Mesenchymal stem cell (in vitro differentiated cells and primary cell): ENCODE results near the gene OXER1.

ENCODE experiments used
- DNase-seq: peaks from one replicate; pipeline ENCODE4 v3.0.0-alpha.2; 2013
- H2AFZ ChIP-seq: one replicate; pipeline ENCODE4 v1.6.1; 2013; ENCODE audit warnings: low read depth, mild to moderate bottlenecking, control low read depth, inconsistent platforms, low read length, moderate library complexity
- H2AK5ac ChIP-seq: 2 replicates; pipeline ENCODE4 v1.6.1; 2013; ENCODE audit warnings: low read length, moderate library complexity, mild to moderate bottlenecking, inconsistent platforms; ENCODE audit not compliant: severe bottlenecking
- H2BK120ac ChIP-seq: one replicate; pipeline ENCODE4 v1.6.1; 2013; ENCODE audit warnings: low read depth, mild to moderate bottlenecking, inconsistent platforms, low read length, moderate library complexity
- H2BK12ac ChIP-seq, 2 experiments: one replicate each; pipeline ENCODE4 v1.6.1; 2013; ENCODE audit warnings: inconsistent platforms in 2 of 2, low read length in 2 of 2, mild to moderate bottlenecking in 2 of 2, moderate library complexity in 2 of 2, control low read depth in 1 of 2
- H2BK15ac ChIP-seq: one replicate; pipeline ENCODE4 v1.6.1; 2013; ENCODE audit warnings: mild to moderate bottlenecking, low read depth, inconsistent platforms; ENCODE audit not compliant: poor library complexity, severe bottlenecking
- H2BK5ac ChIP-seq: 2 replicates; pipeline ENCODE4 v1.6.1; 2013; ENCODE audit warnings: low read depth, mild to moderate bottlenecking, low read length, control low read depth, inconsistent platforms; ENCODE audit not compliant: poor library complexity, severe bottlenecking
- H3K14ac ChIP-seq, 2 experiments: one replicate each; pipeline ENCODE4 v1.6.1; 2013; ENCODE audit warnings: inconsistent platforms in 2 of 2, low read length in 2 of 2, control low read depth in 1 of 2, mild to moderate bottlenecking in 1 of 2, moderate library complexity in 1 of 2
- H3K18ac ChIP-seq, 2 experiments: one replicate each; pipeline ENCODE4 v1.6.1; 2013; ENCODE audit warnings: inconsistent platforms in 2 of 2, low read length in 2 of 2, control low read depth in 1 of 2, low read depth in 1 of 2, mild to moderate bottlenecking in 1 of 2
- H3K23ac ChIP-seq, 2 experiments: one replicate each; pipeline ENCODE4 v1.6.1; 2013; ENCODE audit warnings: inconsistent platforms in 2 of 2, low read length in 2 of 2, mild to moderate bottlenecking in 2 of 2, moderate library complexity in 2 of 2, control low read depth in 1 of 2
- H3K27ac ChIP-seq: 2 replicates; pipeline ENCODE4 v1.5.1; 2013; ENCODE audit warnings: mild to moderate bottlenecking, moderate library complexity, low read length, control low read depth, inconsistent platforms; ENCODE audit not compliant: poor library complexity, severe bottlenecking
- H3K27me3 ChIP-seq, 2 experiments: 2 replicates each; pipeline versions ENCODE4 v1.6.1 to v1.7.0; 2013; ENCODE audit warnings: low read length in 2 of 2, mild to moderate bottlenecking in 2 of 2, moderate library complexity in 2 of 2, control low read depth in 1 of 2, inconsistent platforms in 1 of 2; ENCODE audit not compliant: control insufficient read depth in 1 of 2, insufficient read depth in 1 of 2
- H3K36me3 ChIP-seq, 2 experiments: 2 replicates each; pipeline versions ENCODE4 v1.6.1 to v1.7.0; 2013; ENCODE audit warnings: low read length in 2 of 2, control low read depth in 1 of 2, inconsistent platforms in 1 of 2, low read depth in 1 of 2, mild to moderate bottlenecking in 1 of 2; ENCODE audit not compliant: insufficient read depth in 2 of 2, control insufficient read depth in 1 of 2
- H3K4ac ChIP-seq, 2 experiments: one replicate each; pipeline ENCODE4 v1.6.1; 2013; ENCODE audit warnings: inconsistent platforms in 2 of 2, low read length in 2 of 2, mild to moderate bottlenecking in 2 of 2, moderate library complexity in 2 of 2, control low read depth in 1 of 2, low read depth in 1 of 2
- H3K4me1 ChIP-seq: 2 replicates; pipeline ENCODE4 v1.6.1; 2013; ENCODE audit warnings: low read depth, low read length, control low read depth; ENCODE audit not compliant: control insufficient read depth, insufficient read depth
- H3K4me2 ChIP-seq: 2 replicates; pipeline ENCODE4 v1.6.1; 2013; ENCODE audit warnings: low read length, mild to moderate bottlenecking, inconsistent platforms; ENCODE audit not compliant: poor library complexity, severe bottlenecking
- H3K4me3 ChIP-seq, 2 experiments: 2 replicates each; pipeline versions ENCODE4 v1.5.1 to v1.7.0; 2013; ENCODE audit warnings: low read length in 2 of 2, mild to moderate bottlenecking in 2 of 2, control low read depth in 1 of 2, low read depth in 1 of 2; ENCODE audit not compliant: insufficient read depth in 1 of 2
- H3K79me1 ChIP-seq: replicated peaks from 2 replicates; pipeline ENCODE4 v1.6.1; 2013; ENCODE audit warnings: mild to moderate bottlenecking, control low read depth, low read length, inconsistent platforms; ENCODE audit not compliant: poor library complexity, severe bottlenecking
- H3K9ac ChIP-seq: 2 replicates; pipeline ENCODE4 v1.7.0; 2013; ENCODE audit warnings: mild to moderate bottlenecking, low read length, moderate library complexity
- H3K9me3 ChIP-seq: 2 replicates; pipeline ENCODE4 v1.7.0; 2013; ENCODE audit warnings: mild to moderate bottlenecking, low read length; ENCODE audit not compliant: control insufficient read depth
- H4K8ac ChIP-seq: one replicate; pipeline ENCODE4 v1.6.1; 2013; ENCODE audit warnings: inconsistent platforms, mild to moderate bottlenecking, low read length, moderate library complexity
- H4K91ac ChIP-seq: one replicate; pipeline ENCODE4 v1.6.1; 2013; ENCODE audit warnings: mild to moderate bottlenecking, low read length, inconsistent platforms
- WGBS: methylation state at CpG from one replicate; pipeline ENCODE4 v1.1.7; 2013; ENCODE audit warnings: mixed read lengths; 5-methylcytosine and 5-hydroxymethylcytosine counted together

OXER1 gene

GRCh38 chr2:42788478-42788793 lies 24.5 kb upstream of the OXER1 start:
- Histone ChIP-seq H4K8ac (no peak overlapping the region), H3K4ac (no peak overlapping the region), H3K23ac (no peak overlapping the region), H3K4me3 (no peak overlapping the region), H4K91ac (no peak overlapping the region), H3K4me2 (no peak overlapping the region), H2BK15ac (no peak overlapping the region), H3K27me3 (peaks cover 26 to 34% of the 10 kb centered on the region in 2 experiments), H2AK5ac (no peak overlapping the region), H3K14ac (peak overlapping the region in 1 of 2 experiments; percentile 26), H3K4me1 (peaks cover 11% of the 10 kb centered on the region), H3K9me3 (no peaks in the 10 kb centered on the region), H2BK120ac (no peak overlapping the region), H2BK5ac (no peak overlapping the region), H3K36me3 (peaks cover 0 to 5% of the 10 kb centered on the region in 2 experiments), H3K18ac (no peak overlapping the region), H2AFZ (no peak overlapping the region), H3K79me1 (no peaks in the 10 kb centered on the region), H2BK12ac (no peak overlapping the region), H3K9ac (no peak overlapping the region), H3K27ac (no peak overlapping the region)
- DNase-seq, result no peak
- 83% methylated on average over 9 of the region's 9 CpGs for WGBS

- 87% methylated on average over 11 of the region's 12 CpGs for WGBS
- Histone ChIP-seq H4K91ac (no peak overlapping the region), H2BK15ac (no peak overlapping the region), H2BK5ac (no peak overlapping the region), H3K9ac (no peak overlapping the region), H3K27me3 (peaks cover 26 to 29% of the 10 kb centered on the region in 2 experiments), H2BK12ac (no peak overlapping the region), H3K36me3 (peaks cover 0 to 5% of the 10 kb centered on the region in 2 experiments), H3K14ac (peak overlapping the region in 1 of 2 experiments; percentile 86), H2AK5ac (no peak overlapping the region), H2AFZ (no peak overlapping the region), H2BK120ac (no peak overlapping the region), H3K4ac (no peak overlapping the region), H3K18ac (no peak overlapping the region), H3K23ac (no peak overlapping the region), H4K8ac (no peak overlapping the region), H3K4me3 (no peak overlapping the region), H3K27ac (no peak overlapping the region), H3K9me3 (no peaks in the 10 kb centered on the region), H3K4me2 (no peak overlapping the region), H3K79me1 (no peaks in the 10 kb centered on the region), H3K4me1 (peaks cover 6% of the 10 kb centered on the region)
- no peak for DNase-seq
These were observed 24.0 kb upstream of the OXER1 start for GRCh38 chr2:42787788-42788477.

- H3K79me1 ChIP-seq, result no peaks in the 10 kb centered on the region
- no peaks in the 10 kb centered on the region for H3K9me3 ChIP-seq
- no peak overlapping the region for H2BK15ac ChIP-seq
- H3K4me1 ChIP-seq, result peaks cover 2% of the 10 kb centered on the region
- H2BK12ac ChIP-seq, result no peak overlapping the region
- H3K18ac ChIP-seq, result no peak overlapping the region
- H3K4me2 ChIP-seq, result no peak overlapping the region
- no peak overlapping the region for H3K23ac ChIP-seq
- no peak overlapping the region for H3K4me3 ChIP-seq
- H3K27me3 ChIP-seq, result peaks cover 24 to 26% of the 10 kb centered on the region in 2 experiments
- peaks cover 0 to 5% of the 10 kb centered on the region in 2 experiments for H3K36me3 ChIP-seq
- no peak overlapping the region for H3K4ac ChIP-seq
- no peak overlapping the region for H4K8ac ChIP-seq
- H4K91ac ChIP-seq, result no peak overlapping the region
- no peak overlapping the region for H3K9ac ChIP-seq
- no peak overlapping the region for H2AFZ ChIP-seq
- WGBS, result 68% methylated on average over 3 of the region's 3 CpGs
- no peak overlapping the region for H2BK120ac ChIP-seq
- H3K14ac ChIP-seq, result no peak overlapping the region
- no peak overlapping the region for H2AK5ac ChIP-seq
- no peak for DNase-seq
- H3K27ac ChIP-seq, result no peak overlapping the region
- no peak overlapping the region for H2BK5ac ChIP-seq
These were observed 23.5 kb upstream of the OXER1 start for GRCh38 chr2:42787424-42787787.

- 81% methylated on average over 15 of the region's 15 CpGs for WGBS
- no peak for DNase-seq
- Histone ChIP-seq H3K9ac (no peak overlapping the region), H3K4ac (no peak overlapping the region), H2BK120ac (no peak overlapping the region), H3K9me3 (no peaks in the 10 kb centered on the region), H3K79me1 (no peaks in the 10 kb centered on the region), H3K18ac (no peak overlapping the region), H3K4me2 (no peak overlapping the region), H2BK5ac (no peak overlapping the region), H3K4me1 (no peaks in the 10 kb centered on the region), H2AFZ (no peak overlapping the region), H3K27ac (no peak overlapping the region), H3K36me3 (peaks cover 0 to 5% of the 10 kb centered on the region in 2 experiments), H4K8ac (peak overlapping the region; percentile 12), H3K14ac (peak overlapping the region in 1 of 2 experiments; percentile 44), H2BK12ac (no peak overlapping the region), H3K23ac (no peak overlapping the region), H3K27me3 (peaks cover 20% of the 10 kb centered on the region in 2 experiments), H2AK5ac (no peak overlapping the region), H3K4me3 (no peak overlapping the region), H2BK15ac (no peak overlapping the region), H4K91ac (no peak overlapping the region)
These were observed 22.8 kb upstream of the OXER1 start for GRCh38 chr2:42786561-42787345.
